ENCODE measurements around the gene MEMO1.

DNA sequence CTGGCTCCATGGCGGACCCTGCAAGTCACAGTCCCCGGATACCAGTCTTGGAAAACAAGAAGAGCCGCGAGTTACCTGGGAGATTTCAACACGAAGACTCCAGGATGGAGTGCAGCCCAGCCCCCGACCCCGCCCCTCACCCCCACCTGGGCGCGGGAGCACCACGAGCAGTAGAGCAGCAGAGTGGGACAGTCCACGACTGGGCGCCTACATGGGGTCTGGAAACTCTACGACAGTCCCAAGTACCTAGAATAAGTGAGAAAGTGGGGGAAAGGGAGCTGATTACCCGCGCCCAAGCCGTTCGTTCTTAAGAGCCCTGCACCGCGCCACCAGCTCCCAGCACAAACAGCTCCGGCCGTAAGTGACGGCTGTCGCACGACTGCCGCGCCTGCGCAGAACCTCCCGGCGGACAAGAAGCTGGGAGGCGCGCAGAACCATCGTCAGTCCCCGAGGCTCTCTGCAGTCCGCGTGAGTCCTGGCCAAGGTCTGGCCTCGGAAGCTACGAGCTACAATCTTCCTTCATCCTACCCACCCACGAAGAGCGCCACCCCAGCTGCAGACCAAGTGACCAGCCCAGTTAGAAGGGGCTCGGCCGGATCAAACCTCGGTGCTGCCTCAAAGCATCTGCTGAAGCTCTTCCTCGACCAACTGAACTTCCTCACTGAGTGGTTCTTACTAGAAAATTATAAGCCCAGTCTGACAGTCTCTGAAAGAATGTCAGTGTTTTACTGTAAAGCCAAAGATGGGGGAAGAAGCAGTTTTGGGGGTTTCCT is 28.8 kb upstream of the MEMO1 start, which contains the start of gene DPY30:
- TF ChIP-seq, protein P1, sequence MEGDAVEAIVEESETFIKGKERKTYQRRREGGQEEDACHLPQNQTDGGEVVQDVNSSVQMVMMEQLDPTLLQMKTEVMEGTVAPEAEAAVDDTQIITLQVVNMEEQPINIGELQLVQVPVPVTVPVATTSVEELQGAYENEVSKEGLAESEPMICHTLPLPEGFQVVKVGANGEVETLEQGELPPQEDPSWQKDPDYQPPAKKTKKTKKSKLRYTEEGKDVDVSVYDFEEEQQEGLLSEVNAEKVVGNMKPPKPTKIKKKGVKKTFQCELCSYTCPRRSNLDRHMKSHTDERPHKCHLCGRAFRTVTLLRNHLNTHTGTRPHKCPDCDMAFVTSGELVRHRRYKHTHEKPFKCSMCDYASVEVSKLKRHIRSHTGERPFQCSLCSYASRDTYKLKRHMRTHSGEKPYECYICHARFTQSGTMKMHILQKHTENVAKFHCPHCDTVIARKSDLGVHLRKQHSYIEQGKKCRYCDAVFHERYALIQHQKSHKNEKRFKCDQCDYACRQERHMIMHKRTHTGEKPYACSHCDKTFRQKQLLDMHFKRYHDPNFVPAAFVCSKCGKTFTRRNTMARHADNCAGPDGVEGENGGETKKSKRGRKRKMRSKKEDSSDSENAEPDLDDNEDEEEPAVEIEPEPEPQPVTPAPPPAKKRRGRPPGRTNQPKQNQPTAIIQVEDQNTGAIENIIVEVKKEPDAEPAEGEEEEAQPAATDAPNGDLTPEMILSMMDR (IDR thresholded peaks at IDR 0.05): peak; percentile 0; the same call in 1 of the 2 replicates
- TF ChIP-seq ZFX (IDR thresholded peaks at IDR 0.05; ENCODE audit: borderline replicate concordance): no peak

All from 22Rv1 (cell line).